Fibroblast of skin of back (primary cell): ENCODE results near the gene CTSE. TPM values are rescaled to one million over a fixed set of nuclear protein-coding genes. Genes with fewer than 3 reads are reported as not detected.
"Not testable (repeated sequence)": the region's sequence is repeated elsewhere in the genome, so short reads cannot be mapped to it uniquely, and the experiment has no call there.

Experiments used
- DNase-seq: peaks from one replicate; pipeline ENCODE4 v3.0.0-alpha.2; 2013
- polyA plus RNA-seq, 2 experiments: library from polyadenylated mRNA; unstranded; fragments of 120-200 nt; gene quantifications; one replicate each; pipeline ENCODE4 v1.2.1, GENCODE V29; 2013; ENCODE audit not compliant: insufficient read length in 2 of 2

CTSE gene
- not detected for polyA plus RNA-seq (2013, experiment 1 of 2; ENCODE audit: insufficient read length)
- not detected for polyA plus RNA-seq (2013, experiment 2 of 2; ENCODE audit: insufficient read length)

DNA sequence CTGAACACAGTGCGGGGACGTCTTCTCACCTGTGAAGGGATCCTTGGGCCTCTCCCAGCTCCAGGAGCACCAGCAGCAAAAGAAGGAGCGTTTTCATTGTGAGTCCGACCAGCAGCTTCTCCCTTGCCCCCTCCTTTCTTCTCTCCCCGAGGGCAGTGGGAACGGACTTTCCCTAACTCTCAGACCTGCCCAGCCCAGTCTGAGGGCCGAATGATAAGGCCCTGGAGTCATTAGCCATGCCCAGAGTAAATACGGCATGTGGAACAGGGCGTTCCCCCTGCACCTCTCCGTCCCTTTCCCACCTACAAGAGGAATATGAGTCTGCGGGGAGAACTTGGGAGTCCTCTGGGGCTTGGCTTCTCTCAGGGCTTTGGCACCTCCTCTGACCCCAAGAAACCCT is at the start of gene CTSE:
Gene CTSE (minus strand): TSS at position 201 of the 400 bp plus-strand sequence. CDS start 104 bp downstream, at position 97.
- no peak for DNase-seq

GRCh38 chr1:206070627-206071304 is 47.1 kb upstream of the CTSE start:
- DNase-seq = no peak

GRCh38 chr1:206068314-206068713 is 44.6 kb upstream of the CTSE start:
- no peak for DNase-seq

GRCh38 chr1:206067486-206068227 is 44.0 kb upstream of the CTSE start:
- no peak for DNase-seq

DNA sequence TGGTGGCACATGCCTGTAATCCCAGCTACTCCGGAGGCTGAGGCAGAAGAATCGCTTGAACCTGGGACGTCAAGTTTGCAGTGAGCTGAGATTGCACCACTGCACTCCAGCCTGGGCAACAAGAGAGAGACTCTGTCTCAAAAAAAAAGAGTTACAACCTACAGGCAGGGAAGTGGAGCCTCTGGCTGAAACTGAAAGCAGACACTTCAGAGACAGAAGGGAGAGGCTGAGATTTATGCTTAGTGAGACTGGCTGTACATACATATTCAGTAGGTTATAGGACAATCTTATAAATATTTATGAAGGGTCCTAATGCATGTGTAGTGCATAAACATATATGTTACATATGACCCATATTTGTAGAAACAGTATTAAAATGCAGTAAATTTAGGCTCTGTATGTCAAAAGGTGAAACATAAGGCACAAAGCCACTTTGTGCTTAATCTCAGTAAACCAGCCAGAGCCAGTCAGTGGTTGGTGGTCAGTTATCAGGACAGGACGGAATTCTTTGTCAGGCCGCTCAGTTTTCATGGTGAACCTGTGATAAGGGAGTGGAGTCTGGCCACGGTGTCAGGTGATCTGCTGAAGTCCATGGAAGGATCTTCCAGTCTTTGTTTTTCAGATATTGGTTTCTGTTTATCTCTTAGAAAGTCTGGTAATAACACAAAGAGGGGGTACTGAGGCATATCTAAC is 42.9 kb upstream of the CTSE start:
- no peak for DNase-seq

GRCh38 chr1:206065547-206066145 is 42.0 kb upstream of the CTSE start:
- DNase-seq = no peak

DNA sequence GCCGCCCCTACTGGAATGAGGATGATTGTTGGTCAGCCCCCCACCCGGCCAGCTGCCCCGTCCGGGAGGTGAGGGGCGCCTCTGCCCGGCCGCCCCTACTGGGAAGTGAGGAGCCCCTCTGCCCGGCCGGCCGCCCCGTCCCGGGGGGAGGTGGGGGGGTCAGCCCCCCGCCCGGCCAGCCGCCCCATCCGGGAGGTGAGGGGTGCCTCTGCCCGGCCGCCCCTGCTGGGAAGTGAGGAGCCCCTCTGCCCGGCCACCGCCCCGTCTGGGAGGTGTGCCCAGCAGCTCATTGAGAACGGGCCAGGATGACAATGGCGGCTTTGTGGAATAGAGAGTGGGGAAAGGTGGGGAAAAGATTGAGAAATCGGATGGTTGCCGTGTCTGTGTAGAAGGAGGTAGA is 40.8 kb upstream of the CTSE start:
- DNase-seq = not testable (repeated sequence)

GRCh38 chr1:206064001-206064400 is 40.3 kb upstream of the CTSE start:
- DNase-seq = not testable (repeated sequence)

DNA sequence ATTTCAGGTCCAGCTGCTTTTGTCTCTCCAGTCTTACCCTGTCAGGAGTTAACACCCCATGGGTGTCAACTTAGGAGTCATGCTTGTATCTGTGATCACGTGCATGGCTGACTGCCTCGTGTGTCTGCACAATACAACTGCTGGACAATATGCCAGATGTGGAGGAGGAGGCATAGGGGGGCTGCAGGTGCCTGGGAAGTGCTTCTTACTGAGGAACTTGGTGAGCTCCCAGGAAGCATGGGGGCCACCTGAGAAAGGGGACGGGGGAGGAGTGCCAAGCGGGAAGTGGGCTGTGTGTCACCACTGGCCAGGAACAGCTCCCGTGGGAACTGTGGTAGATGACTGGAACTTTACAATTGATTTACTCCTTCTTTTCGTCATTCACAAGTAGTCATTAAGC is 38.8 kb upstream of the CTSE start:
- peak; percentile 2 for DNase-seq

DNA sequence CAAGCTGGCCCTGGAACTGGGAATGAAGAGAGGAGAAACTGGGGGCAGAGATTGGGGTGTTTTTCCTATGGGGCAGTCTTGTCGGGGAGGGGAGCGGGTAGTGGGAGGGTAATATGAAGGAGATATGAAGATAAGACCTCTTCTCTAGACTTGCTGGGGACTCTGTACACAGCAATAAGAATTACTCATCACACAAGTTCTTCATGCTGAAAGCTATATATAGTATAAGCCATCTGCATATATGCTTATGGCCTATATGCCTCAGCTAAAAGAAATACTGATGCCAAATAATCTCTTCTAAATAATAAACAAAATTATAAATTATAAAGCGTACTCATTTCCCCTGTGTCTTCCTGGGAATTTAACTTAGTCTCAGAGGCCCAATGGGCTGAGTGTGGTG is 37.1 kb upstream of the CTSE start:
- DNase-seq = no peak

GRCh38 chr1:206059355-206059915 is 35.7 kb upstream of the CTSE start:
- no peak for DNase-seq

DNA sequence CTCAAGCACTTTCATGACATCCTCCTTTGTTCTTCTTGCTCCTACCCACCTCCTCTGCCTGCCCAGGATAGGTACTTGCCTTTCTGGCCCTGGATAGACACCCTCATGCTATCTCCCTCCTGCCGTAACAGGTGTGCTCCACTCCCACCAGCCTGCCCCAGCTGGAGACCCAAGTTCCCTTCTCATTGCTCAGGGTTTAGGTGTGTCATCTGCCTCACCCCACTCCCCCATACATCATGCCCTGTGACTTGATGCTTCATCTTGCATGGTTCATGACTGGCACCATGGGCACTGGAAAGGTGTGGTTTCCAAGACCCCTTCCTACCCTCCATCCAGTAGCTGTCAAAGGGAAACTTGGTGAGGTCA is 35.2 kb upstream of the CTSE start:
- no peak for DNase-seq

- DNase-seq = not testable (repeated sequence)
Measured at GRCh38 chr1:206058289-206058926, 34.7 kb upstream of the CTSE start.

GRCh38 chr1:206055639-206056323 is 32.1 kb upstream of the CTSE start:
- DNase-seq = not testable (repeated sequence)

DNA sequence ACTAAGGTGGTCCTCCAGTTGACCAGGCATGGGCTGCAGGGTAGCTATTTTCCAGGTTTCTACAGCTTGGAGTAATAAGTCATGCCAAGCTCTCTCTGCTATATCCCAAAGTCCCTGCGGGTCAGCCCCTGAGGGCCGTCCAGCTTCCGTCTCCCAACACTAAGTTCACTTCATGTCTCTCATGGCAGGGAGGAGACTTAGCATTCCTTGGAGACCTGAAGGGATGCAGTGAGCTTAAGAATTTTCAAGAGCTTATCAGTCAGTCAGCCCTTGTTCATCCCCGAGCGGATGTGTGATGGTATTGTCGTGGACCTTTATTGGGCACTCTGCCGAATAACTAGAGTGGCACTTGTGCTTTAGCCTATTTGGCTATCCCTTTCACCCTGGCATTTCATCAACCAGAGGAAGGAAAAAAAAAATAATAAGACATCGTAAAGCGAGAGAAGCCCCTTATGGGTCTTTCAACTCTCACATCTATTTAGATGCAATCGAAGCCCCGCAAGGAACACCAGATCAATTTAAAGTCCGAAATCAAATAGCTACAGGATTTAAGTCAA is 31.5 kb upstream of the CTSE start:
- not testable (repeated sequence) for DNase-seq

DNA sequence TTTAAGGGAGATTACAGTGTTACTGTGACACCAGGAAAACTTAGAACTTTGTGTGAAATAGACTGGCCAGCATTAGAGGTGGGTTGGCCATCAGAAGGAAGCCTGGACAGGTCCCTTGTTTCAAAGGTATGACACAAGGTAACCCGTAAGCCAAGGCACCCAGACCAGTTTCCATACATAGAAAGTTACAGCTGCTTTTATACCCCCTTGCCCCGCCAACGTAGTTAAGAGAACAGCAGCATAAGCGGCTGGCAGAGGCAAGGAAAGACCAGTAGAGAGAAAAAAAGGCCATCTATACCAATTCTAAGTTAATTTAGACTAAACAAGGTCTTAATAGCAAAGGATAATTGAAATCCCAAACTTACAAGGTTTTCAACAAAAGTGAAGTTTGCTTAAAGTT is 29.9 kb upstream of the CTSE start:
- DNase-seq = not testable (repeated sequence)

- not testable (repeated sequence) for DNase-seq
Measured at GRCh38 chr1:206052919-206053610, 29.4 kb upstream of the CTSE start, which contains the start of gene RHEX. Gene RHEX, plus strand, starts transcription at chr1:206053173. Its CDS starts 44,656 bp downstream, at chr1:206097829.

DNA sequence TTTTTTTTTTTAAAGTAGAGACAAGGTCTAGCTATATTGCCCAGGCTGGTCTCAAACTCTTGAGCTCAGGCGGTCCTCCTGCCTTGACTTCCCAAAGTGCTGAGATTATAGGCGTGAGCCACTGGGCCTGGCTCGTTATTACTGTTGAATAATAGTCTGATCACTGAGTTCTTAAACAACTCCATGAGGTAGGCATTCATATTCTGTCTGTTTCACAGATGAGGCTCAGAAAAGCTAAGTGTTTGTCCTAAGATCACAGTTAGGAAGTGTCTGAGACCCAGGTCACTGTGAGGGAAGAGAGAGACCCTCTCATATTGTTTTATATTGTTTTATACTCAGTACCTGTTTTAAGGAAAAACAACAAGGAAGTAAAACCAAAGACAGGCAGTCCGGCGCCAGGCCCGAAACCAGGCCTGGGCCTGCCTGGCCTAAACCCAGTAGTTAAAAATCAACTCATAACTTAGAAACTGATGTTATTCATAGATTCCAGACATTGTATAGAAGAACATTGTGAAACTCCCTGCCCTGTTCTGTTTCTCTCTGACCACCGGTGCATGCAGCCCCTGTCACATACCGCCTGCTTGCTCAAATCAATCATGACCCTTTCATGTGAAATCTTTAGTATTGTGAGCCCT is 28.7 kb upstream of the CTSE start:
- DNase-seq = not testable (repeated sequence)

GRCh38 chr1:206050655-206051235 is 27.1 kb upstream of the CTSE start:
- DNase-seq = no peak
